Left ventricle myocardium inferior (tissue), 1 donor: ENCODE measurements around the gene RCL1. TPM values are rescaled to one million over a fixed set of nuclear protein-coding genes. Genes with fewer than 3 reads are reported as not detected.
A peak's percentile ranks its signal among the peaks of the same experiment; 100 is the strongest.

Source experiments
- DNase-seq: peaks from one replicate; pipeline ENCODE4 v3.0.0-alpha.2; 2020
- H3K27ac ChIP-seq: fragments of 200-600 bp; replicated peaks from 2 replicates; pipeline ENCODE4 v1.8.0; 2021
- H3K27me3 ChIP-seq: fragments of 200-600 bp; 2 replicates; pipeline ENCODE4 v1.8.0; 2021; ENCODE audit warnings: low read depth
- H3K36me3 ChIP-seq: fragments of 200-600 bp; 2 replicates; pipeline ENCODE4 v1.8.0; 2021
- H3K4me1 ChIP-seq: fragments of 200-600 bp; 2 replicates; pipeline ENCODE4 v1.8.0; 2021
- H3K4me3 ChIP-seq: fragments of 200-600 bp; 2 replicates; pipeline ENCODE4 v1.8.0; 2021; ENCODE audit warnings: mild to moderate bottlenecking, moderate library complexity
- H3K9me3 ChIP-seq: fragments of 200-600 bp; replicated peaks from 2 replicates; pipeline ENCODE4 v1.8.0; 2021
- intact Hi-C: fragments of 100-400 bp; cut with micrococcal nuclease; formaldehyde crosslinking; loops from one replicate; pipeline ENCODE4 v1.11.0; 2022
- total RNA-seq: library from RNA; stranded (reverse); fragmentation: NEBNext Ultra II Directional; extraction: Animal tissue kit (Norgen Biotek cat#: 25700); gene quantifications from one replicate; pipeline ENCODE4 v1.2.1, GENCODE V29; 2021
- TF ChIP-seq, protein P1 (sequence below): fragments of 200-600 bp; IDR thresholded peaks from 2 replicates; pipeline ENCODE4 v1.8.0; 2021; ENCODE audit warnings: antibody characterized with exemption, mild to moderate bottlenecking, borderline replicate concordance
- donor health status: DM: no; HTN: yes; CAD: no; lungs with severe emphysema.

RCL1 gene
- total RNA-seq, 1 donor from 2014 or later, result 4.9 TPM

DNA sequence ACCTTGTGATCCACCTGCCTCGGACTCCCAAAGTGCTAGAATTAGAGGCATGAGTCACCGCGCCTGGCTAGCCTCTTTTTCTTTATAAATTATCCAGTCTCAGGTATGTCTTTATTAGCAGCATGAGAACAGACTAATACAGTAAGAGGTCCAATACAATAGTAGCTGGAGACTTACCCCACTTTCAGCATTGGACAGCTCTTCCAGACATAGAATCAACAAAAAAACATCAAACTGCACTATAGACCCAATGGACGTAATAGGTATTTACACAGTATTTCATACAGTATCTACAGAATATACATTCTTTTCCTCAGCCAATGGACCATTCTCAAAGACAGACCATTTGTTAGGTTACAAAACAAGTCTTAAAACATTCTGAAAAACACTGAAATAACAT, 6.1 kb upstream of the RCL1 start:
- Histone ChIP-seq H3K9me3 (no peaks in the 10 kb centered on the region), H3K4me3 (no peak overlapping the region), H3K36me3 (no peaks in the 10 kb centered on the region), H3K4me1 (no peaks in the 10 kb centered on the region), H3K27me3 (peaks cover 8% of the 10 kb centered on the region), H3K27ac (no peak overlapping the region)
- intact Hi-C loops, result no loop called here
- TF ChIP-seq, protein P1, sequence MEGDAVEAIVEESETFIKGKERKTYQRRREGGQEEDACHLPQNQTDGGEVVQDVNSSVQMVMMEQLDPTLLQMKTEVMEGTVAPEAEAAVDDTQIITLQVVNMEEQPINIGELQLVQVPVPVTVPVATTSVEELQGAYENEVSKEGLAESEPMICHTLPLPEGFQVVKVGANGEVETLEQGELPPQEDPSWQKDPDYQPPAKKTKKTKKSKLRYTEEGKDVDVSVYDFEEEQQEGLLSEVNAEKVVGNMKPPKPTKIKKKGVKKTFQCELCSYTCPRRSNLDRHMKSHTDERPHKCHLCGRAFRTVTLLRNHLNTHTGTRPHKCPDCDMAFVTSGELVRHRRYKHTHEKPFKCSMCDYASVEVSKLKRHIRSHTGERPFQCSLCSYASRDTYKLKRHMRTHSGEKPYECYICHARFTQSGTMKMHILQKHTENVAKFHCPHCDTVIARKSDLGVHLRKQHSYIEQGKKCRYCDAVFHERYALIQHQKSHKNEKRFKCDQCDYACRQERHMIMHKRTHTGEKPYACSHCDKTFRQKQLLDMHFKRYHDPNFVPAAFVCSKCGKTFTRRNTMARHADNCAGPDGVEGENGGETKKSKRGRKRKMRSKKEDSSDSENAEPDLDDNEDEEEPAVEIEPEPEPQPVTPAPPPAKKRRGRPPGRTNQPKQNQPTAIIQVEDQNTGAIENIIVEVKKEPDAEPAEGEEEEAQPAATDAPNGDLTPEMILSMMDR, result no peak
- DNase-seq, result no peak

DNA sequence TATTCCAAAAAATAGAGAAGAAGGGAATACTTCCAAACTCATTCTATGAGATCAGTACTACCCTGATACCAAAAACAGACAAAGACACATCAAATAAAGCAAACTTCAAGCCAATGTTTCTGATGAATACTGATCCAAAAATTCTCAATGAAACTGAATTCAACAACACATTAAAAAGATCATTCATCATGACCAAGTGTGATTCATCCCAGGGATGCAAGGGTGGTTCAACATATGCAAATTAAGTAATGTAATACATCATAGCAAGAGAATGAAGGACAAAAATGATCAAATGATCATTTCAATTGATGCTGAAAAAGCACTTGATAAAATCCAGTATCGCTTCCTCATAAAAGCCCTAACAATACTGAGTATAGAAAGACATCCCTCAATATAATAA, 4.9 kb upstream of the RCL1 start:
- Histone ChIP-seq H3K4me3 (no peak overlapping the region), H3K27me3 (peaks cover 8% of the 10 kb centered on the region), H3K9me3 (no peaks in the 10 kb centered on the region), H3K4me1 (peaks cover 8% of the 10 kb centered on the region), H3K27ac (no peak overlapping the region), H3K36me3 (no peaks in the 10 kb centered on the region)
- intact Hi-C loops, result no loop called here
- TF ChIP-seq, protein P1, result no peak
- DNase-seq, result no peak

DNA sequence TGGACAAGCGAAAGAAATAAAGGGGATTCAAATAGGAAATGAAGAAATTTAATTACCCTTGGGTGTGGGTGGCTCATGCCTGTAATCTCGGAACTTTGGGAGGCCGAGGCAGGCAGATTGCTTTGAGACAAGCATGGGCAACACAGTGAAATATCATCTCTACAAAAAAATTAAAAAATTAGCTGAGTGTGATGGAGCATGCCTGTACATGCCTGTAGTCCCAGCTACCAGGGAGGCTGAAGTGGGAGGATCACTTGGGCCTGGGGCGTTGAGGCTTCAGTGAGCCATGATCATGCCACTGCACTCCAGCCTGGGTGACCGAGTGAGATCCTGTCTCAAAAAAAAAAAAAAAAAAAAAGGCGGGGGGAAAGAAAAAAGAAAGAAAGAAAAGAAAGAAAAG, 4.0 kb upstream of the RCL1 start:
- no peak for DNase-seq
- intact Hi-C loops, result no loop called here
- TF ChIP-seq, protein P1, result no peak

DNA sequence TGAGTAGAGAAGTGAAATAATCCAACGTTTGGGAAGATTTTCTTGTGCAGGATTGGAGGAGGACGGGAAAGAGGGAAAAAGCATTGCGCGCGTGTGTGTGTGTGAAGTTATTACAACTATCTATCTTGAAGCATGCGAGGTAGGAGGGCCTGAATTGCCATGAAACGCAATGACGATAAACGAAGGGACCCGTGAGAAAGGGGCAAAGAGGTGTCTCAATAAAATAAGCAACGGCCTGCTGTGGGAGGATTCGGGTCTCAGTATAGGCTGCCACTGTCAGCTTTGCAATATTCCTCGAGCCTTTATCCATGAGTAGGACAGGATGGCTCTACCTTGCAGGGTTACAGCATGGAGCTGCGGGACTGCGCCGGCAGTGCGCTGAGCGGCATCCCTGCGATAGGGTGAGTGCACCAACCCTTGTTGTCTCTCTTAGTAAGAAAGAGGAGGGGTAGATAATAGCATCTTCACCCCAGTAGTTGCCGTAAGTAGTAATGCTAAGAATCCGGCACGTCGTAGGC, 631 bp upstream of the RCL1 start:
- Histone ChIP-seq H3K27ac (peak overlapping the region; percentile 89), H3K9me3 (no peaks in the 10 kb centered on the region), H3K27me3 (no peaks in the 10 kb centered on the region), H3K36me3 (no peaks in the 10 kb centered on the region), H3K4me3 (peak overlapping the region; percentile 96), H3K4me1 (peaks cover 24% of the 10 kb centered on the region)
- TF ChIP-seq, protein P1, result no peak
- no peak for DNase-seq
- intact Hi-C loops, result no loop called here

More for the DNA sequence above, 4.0 kb upstream of the RCL1 start:
- no peak overlapping the region for H3K27ac ChIP-seq
- H3K36me3 ChIP-seq, result no peaks in the 10 kb centered on the region
- no peak overlapping the region for H3K4me3 ChIP-seq
- peaks cover 8% of the 10 kb centered on the region for H3K27me3 ChIP-seq
- no peaks in the 10 kb centered on the region for H3K9me3 ChIP-seq
- peaks cover 16% of the 10 kb centered on the region for H3K4me1 ChIP-seq

DNA sequence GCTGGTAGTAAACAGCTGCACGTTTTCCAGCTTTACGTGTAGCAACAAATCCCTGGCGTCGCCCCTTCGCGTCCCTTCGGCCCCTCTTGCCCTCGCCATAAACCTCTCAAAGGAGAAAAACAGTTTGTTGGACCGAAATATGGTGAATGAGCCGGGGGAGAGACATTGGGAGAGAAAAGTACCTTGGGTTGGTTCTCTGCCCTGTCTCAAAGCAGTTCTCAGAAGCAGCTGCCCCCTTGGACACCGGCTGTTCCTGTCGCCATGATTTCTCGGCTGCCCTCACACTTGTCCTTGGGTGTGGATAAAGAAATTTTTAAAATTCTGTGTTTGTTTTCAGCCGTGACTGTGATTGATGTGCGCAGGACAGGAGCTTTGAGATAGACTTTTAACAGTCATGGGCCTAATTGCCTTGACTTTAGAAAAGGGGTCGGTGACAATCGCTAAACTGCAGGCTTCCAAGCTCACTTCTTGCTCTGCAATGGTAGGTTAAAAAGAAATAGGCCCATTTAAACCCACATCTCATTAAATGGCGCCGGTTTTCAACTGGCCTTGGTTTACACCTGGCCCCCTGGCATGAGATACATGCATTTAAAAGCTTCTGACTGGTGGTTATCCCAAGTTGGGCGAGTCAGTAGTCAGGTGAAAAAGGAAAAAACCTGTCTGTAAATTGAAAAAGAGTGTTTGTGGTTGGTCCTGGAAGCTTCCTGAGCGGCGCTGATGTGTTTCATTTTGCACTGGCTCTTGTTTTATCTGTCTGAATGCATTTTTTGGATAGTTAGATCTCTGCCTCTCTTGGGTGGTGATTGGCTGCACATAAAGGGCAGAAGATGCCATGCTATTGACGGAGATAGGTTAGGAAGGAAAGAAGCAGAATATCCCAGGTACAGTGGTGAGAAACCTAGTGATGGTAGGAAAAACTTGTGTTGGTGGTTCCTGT, 983 bp downstream of the RCL1 start:
- Histone ChIP-seq H3K36me3 (no peaks in the 10 kb centered on the region), H3K9me3 (no peaks in the 10 kb centered on the region), H3K27ac (peak overlapping the region; percentile 89), H3K27me3 (no peaks in the 10 kb centered on the region), H3K4me3 (peak overlapping the region; percentile 96), H3K4me1 (peaks cover 40% of the 10 kb centered on the region)
- TF ChIP-seq, protein P1, result no peak
- intact Hi-C loops, result no loop called here
- no peak for DNase-seq
